Brain microvascular endothelial cell (primary cell): Measurements from ENCODE around the gene LIMS2.

Experiments used
- DNase-seq: peaks from one replicate; pipeline ENCODE4 v3.0.0-alpha.2; 2020
- H3K27ac ChIP-seq: fragments of 250-450 bp; sonication (Bioruptor Pico); 2 replicates; pipeline ENCODE4 v1.5.1; 2020; ENCODE audit warnings: mild to moderate bottlenecking, moderate library complexity
- H3K27me3 ChIP-seq: fragments of 250-450 bp; sonication (Bioruptor Pico); replicated peaks from 2 replicates; pipeline ENCODE4 v1.5.1; 2020; ENCODE audit warnings: mild to moderate bottlenecking
- H3K36me3 ChIP-seq: fragments of 250-450 bp; sonication (Bioruptor Pico); replicated peaks from 2 replicates; pipeline ENCODE4 v1.5.1; 2020; ENCODE audit warnings: mild to moderate bottlenecking
- H3K4me3 ChIP-seq: 2 replicates; pipeline ENCODE4 v1.5.1; 2011; ENCODE audit warnings: low read depth, mild to moderate bottlenecking, control low read depth, low read length, moderate library complexity
- CTCF ChIP-seq: IDR thresholded peaks from 2 replicates; pipeline ENCODE4 v1.5.1; 2011; ENCODE audit warnings: low read depth, mild to moderate bottlenecking, moderate library complexity, low read length, control low read depth, inconsistent platforms; ENCODE audit errors: missing control alignments
- in situ Hi-C: cut with HindIII; loops from 2 replicates; pipeline ENCODE4 v1.10.0; 2017; ENCODE audit warnings: low sequenced_read_pairs, low pct_ligation_motif_present

The LIMS2 gene

GRCh38 chr2:127674241-127675209, 805 bp downstream of the LIMS2 start:
- in situ Hi-C loops = no loop called here
- no peaks in the 10 kb centered on the region for H3K27me3 ChIP-seq
- TF ChIP-seq CTCF = no peak
- H3K4me3 ChIP-seq = peak overlapping the region; percentile 42
- DNase-seq = no peak
- no peak overlapping the region for H3K27ac ChIP-seq
- no peaks in the 10 kb centered on the region for H3K36me3 ChIP-seq

- DNase-seq = no peak
- no peak overlapping the region for H3K4me3 ChIP-seq
- H3K27ac ChIP-seq = no peak overlapping the region
- H3K36me3 ChIP-seq = no peaks in the 10 kb centered on the region
- in situ Hi-C loops = no loop called here
- TF ChIP-seq CTCF = no peak
- no peaks in the 10 kb centered on the region for H3K27me3 ChIP-seq
Observed at GRCh38 chr2:127673291-127674069, 1.9 kb downstream of the LIMS2 start.

DNA sequence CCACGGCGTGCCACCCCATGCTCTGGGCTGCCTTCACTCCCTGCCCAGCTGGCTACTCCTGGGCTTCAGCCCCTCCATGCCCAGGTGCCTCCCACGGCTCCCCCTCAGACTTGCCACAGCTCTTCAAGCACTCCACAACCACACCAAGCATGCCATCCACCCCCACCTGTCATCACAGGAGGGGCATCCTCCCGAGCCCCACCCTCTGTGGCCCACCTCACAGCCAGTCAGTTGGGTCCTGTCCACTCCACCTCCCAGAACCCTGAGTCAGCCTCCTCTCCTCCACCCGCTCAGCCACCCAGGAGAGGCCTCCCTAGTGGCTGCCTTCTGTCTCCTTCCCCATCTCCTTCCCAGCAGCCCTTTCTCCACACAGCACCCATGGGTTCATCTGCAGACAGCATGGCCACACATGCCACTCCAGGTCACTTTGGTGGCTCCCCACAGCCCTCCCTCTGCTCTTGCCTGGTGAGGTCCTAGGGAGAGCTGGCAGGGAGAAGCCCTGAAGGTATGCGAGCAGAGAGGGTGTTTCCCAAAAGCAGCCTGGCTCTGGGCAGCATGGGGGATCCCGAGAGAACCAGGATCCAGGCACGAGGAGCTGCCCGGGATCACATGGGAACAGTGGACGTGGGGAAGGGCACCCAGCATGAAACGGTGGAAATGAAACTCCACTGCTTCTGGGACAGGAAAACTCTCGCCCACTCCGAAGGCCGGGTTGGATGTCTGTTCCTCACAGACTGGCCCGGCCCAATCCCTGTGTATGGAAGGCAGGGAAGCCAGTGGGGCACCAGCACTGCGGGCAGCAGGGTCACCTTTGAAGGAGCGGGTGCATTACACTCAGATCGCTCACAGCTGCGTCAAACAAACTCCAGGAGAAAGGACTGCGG, 2.7 kb downstream of the LIMS2 start:
- DNase-seq = no peak

DNA sequence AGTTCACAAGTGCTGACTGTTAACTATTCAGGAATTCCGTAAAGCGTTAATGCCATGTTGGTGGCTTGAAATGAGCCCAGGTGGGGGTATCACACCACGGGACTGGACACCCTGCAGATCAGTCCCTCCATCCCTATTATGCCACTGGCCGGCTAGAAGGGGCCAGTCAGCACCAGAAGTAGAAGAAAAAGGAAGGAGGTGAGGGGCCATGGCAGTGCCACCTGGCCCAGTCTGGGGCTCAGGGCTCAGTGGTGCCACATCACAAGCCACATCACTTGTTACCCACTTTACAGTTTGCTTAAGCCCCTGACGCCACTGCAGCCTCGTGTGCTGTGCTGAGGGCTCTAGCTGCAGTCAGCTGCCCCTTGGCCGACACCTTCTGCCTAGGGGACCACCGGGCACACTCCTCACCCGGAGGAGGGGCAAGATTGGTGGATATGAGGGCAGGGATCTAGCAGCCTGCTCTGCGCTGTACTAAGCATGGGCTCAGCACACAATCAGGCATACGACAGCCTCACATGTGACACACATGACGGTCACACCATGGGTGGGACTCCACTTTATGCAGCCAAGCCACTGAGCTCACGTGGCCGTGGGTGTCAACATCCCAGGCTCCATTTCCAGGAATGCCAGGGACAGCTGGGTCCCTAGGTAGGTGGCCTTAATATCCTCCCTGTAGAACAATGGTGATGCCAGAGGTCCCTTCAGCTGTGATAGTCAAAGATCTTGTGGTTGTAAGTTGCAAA, 3.6 kb downstream of the LIMS2 start:
- H3K27ac ChIP-seq = no peak overlapping the region
- in situ Hi-C loops = no loop called here
- no peaks in the 10 kb centered on the region for H3K27me3 ChIP-seq
- DNase-seq = no peak
- TF ChIP-seq CTCF = no peak
- no peaks in the 10 kb centered on the region for H3K36me3 ChIP-seq
- no peak overlapping the region for H3K4me3 ChIP-seq

More for the DNA sequence above, 2.7 kb downstream of the LIMS2 start:
- Histone ChIP-seq H3K36me3 (no peaks in the 10 kb centered on the region), H3K27me3 (no peaks in the 10 kb centered on the region), H3K4me3 (no peak overlapping the region), H3K27ac (no peak overlapping the region)
- in situ Hi-C loops = no loop called here
- no peak for TF ChIP-seq CTCF

GRCh38 chr2:127670957-127671290, 4.4 kb downstream of the LIMS2 start:
- Histone ChIP-seq H3K4me3 (no peak overlapping the region), H3K27me3 (no peaks in the 10 kb centered on the region), H3K27ac (no peak overlapping the region), H3K36me3 (no peaks in the 10 kb centered on the region)
- in situ Hi-C loops = no loop called here
- TF ChIP-seq CTCF = no peak
- DNase-seq = no peak
